ENCODE data around the gene LRRC74B. TPM values are rescaled to one million over a fixed set of nuclear protein-coding genes. Genes with fewer than 3 reads are reported as not detected.

The LRRC74B gene
- polyA plus RNA-seq, 1 experiment, result not detected

DNA sequence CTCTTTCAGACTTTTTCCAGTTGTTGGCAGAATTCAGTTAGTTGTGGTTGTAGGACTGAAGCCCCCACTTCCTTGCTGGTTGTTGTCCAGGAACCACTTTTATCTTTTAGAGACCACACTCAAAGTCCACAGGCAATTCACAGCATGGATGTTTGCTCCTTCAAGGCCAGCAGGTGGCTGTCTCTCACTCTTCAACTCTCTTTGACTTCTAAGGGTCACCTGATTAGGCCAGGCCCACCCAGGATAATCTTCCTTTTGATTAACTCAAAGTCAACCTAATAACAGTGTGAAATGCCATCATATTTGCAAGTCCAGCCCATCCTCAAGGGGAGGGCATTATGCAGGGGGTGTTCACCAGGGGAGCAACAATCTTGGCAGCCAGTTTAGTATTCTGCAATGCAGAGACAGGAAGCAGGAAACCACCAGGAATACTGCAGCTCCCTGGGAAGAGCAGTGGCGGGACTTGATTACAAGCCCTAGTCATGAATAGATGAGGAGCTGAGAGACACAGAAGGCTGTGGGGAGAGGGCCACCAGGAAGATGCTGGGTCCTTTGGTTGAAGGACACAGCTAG is 52.4 kb downstream of the LRRC74B start:
- DNase-seq (ENCODE audit: low read depth, low spot score), result no peak
- Histone ChIP-seq H3K4me3 (ENCODE audit: low read depth, low read length) (no peak overlapping the region), H3K9me3 (ENCODE audit: control insufficient read depth, insufficient read depth, low read length) (no peaks in the 10 kb centered on the region), H3K27ac (ENCODE audit: low read depth, low read length) (no peak overlapping the region), H3K27me3 (ENCODE audit: control insufficient read depth, insufficient read depth, low read length) (peaks cover 8% of the 10 kb centered on the region)
- TF ChIP-seq, protein P1, sequence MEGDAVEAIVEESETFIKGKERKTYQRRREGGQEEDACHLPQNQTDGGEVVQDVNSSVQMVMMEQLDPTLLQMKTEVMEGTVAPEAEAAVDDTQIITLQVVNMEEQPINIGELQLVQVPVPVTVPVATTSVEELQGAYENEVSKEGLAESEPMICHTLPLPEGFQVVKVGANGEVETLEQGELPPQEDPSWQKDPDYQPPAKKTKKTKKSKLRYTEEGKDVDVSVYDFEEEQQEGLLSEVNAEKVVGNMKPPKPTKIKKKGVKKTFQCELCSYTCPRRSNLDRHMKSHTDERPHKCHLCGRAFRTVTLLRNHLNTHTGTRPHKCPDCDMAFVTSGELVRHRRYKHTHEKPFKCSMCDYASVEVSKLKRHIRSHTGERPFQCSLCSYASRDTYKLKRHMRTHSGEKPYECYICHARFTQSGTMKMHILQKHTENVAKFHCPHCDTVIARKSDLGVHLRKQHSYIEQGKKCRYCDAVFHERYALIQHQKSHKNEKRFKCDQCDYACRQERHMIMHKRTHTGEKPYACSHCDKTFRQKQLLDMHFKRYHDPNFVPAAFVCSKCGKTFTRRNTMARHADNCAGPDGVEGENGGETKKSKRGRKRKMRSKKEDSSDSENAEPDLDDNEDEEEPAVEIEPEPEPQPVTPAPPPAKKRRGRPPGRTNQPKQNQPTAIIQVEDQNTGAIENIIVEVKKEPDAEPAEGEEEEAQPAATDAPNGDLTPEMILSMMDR (IDR thresholded peaks at IDR 0.05; ENCODE audit: low read depth, low read length), result no peak
- ChIA-PET CTCF (no interaction called here), POLR2A (no interaction called here)

DNA sequence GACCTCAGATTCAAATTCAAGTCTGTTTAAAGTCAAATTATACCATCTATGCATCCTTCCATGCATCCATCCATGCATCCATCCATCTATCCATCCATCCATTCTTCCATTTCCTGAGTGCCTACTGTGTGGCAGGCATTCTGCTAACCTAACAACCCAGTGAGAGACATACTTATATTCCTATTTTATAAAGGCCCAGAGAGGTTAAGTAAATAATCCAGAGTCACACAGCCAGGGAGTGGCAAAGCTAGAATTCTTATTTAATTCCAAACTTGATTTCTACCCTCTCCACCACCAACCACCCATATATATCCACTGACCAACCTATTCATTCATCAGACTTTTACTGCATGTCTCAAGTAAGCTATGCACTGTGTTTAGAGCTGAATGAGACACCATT is 53.8 kb downstream of the LRRC74B start:
- Histone ChIP-seq H3K27me3 (ENCODE audit: control insufficient read depth, insufficient read depth, low read length) (peaks cover 8% of the 10 kb centered on the region), H3K4me3 (ENCODE audit: low read depth, low read length) (no peak overlapping the region), H3K9me3 (ENCODE audit: control insufficient read depth, insufficient read depth, low read length) (no peaks in the 10 kb centered on the region), H3K27ac (ENCODE audit: low read depth, low read length) (no peak overlapping the region)
- POLR2A ChIA-PET, result no interaction called here
- DNase-seq (ENCODE audit: low read depth, low spot score), result no peak
- TF ChIP-seq, protein P1 (IDR thresholded peaks at IDR 0.05; ENCODE audit: low read depth, low read length), result no peak
- CTCF ChIA-PET, result no interaction called here

DNA sequence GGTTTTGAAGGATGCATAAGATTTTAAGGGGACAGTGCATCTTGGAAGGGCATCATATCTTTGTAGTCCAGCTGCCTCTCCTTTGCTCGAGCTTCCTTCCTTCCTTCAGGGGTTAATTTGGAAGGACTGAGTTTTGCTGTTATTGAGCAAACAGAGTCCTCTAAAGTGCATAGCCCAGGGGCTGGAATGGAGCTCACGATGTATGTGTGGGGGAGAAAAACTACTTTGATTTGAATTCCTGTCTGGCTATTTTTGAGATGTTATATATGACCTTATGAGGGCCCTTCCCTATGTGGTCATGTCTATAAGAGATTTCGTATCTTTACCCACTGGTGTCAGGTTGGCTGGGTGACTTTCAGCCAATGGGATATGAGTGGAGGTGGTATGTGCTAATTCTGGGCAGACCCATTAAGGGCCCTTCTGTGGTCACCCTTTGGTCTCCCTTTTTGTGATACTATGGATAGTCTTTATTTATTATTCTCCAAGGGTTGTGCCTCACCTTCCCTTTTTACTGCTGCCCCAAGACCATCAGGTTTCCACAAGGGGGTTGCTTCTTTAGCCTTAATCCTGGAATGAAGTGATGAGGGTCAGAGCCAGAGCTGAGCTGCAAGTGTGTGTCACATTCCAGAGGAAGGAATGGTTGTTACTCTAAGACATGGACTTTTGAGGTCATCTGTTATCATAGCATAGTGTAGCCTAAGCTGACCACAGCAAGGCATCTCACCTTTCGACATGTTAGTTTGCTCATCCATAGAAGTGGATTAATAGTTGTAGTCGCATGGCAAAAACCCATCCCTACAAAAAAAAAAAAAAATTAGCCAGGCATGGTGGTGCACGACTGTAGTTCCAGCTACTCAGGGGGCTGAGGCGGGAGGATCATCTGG is 54.6 kb downstream of the LRRC74B start:
- CTCF ChIA-PET, result no interaction called here

DNA sequence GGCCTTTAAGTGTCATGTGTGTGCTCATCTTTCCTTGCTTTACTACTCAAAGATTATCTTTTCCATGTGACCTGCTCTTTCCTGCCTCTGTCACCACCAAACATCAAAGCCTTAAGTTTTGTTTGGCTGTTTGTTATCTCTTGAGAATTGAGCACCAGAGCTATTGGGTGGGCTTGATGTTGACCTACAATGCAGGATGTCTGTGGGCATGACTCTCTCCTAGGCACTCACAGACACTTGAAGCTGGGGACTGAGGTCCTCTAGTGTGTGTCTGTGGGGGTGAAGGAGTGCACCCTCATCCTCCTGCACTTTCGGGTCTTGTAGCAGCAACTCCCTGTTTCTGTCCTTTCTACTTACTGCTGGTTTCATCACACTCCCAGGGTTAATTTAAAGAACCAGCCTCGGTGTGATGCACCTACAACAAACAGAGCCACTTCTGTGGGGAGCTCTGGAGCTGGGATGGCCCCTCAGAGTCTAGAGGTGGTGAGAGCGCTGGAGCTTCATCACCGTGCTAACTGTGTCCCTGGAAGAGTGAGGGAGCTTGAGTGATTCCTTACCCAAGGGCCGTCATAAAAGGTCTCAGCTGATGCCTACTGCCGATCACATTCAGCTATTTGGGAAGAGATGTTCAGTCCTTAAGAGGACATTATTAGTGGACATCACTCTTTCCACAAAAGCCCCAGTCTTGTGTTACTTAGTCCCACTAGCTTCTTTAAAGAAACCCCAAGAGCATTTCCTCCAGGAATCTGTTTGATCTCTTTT is 56.3 kb downstream of the LRRC74B start:
- Histone ChIP-seq H3K27me3 (ENCODE audit: control insufficient read depth, insufficient read depth, low read length) (peaks cover 2% of the 10 kb centered on the region), H3K9me3 (ENCODE audit: control insufficient read depth, insufficient read depth, low read length) (no peaks in the 10 kb centered on the region), H3K4me3 (ENCODE audit: low read depth, low read length) (no peak overlapping the region), H3K27ac (ENCODE audit: low read depth, low read length) (no peak overlapping the region)
- TF ChIP-seq, protein P1 (IDR thresholded peaks at IDR 0.05; ENCODE audit: low read depth, low read length), result no peak
- ChIA-PET CTCF (interaction anchor here (0.5 to 2.2 kb wide), 10 partner anchors 9 to 738 kb away, joined by 3 to 10 read pairs (median 4); partner anchors contain the start of gene P2RX6), POLR2A (interaction anchor here (0.7 to 0.9 kb wide), 2 partner anchors 64 to 280 kb away, joined by 4 to 7 read pairs; no protein-coding TSS in a partner anchor)
- no peak for DNase-seq (ENCODE audit: low read depth, low spot score)

More for the DNA sequence above, 54.6 kb downstream of the LRRC74B start:
- Histone ChIP-seq H3K4me3 (ENCODE audit: low read depth, low read length) (no peak overlapping the region), H3K9me3 (ENCODE audit: control insufficient read depth, insufficient read depth, low read length) (no peaks in the 10 kb centered on the region), H3K27ac (ENCODE audit: low read depth, low read length) (peak overlapping the region; percentile 0), H3K27me3 (ENCODE audit: control insufficient read depth, insufficient read depth, low read length) (peaks cover 8% of the 10 kb centered on the region)
- POLR2A ChIA-PET, result interaction anchor here (0.6 to 1.2 kb wide), 2 partner anchors 97 to 240 kb away, joined by 3 to 5 read pairs; no protein-coding TSS in a partner anchor
- no peak for DNase-seq (ENCODE audit: low read depth, low spot score)
- TF ChIP-seq, protein P1 (IDR thresholded peaks at IDR 0.05; ENCODE audit: low read depth, low read length), result no peak

Data from AG04450 (cell line).